ENCODE results near the gene TRABD2B.

Gene TRABD2B

GRCh38 chr1:47742890-47743760 lies 254.1 kb downstream of the TRABD2B start:
- in situ Hi-C loops (cut with MboI; ENCODE audit: low sequenced_read_pairs): no loop called here

- in situ Hi-C loops (cut with MboI; ENCODE audit: low sequenced_read_pairs): no loop called here
Observed at GRCh38 chr1:47738560-47739182, 258.5 kb downstream of the TRABD2B start.

DNA sequence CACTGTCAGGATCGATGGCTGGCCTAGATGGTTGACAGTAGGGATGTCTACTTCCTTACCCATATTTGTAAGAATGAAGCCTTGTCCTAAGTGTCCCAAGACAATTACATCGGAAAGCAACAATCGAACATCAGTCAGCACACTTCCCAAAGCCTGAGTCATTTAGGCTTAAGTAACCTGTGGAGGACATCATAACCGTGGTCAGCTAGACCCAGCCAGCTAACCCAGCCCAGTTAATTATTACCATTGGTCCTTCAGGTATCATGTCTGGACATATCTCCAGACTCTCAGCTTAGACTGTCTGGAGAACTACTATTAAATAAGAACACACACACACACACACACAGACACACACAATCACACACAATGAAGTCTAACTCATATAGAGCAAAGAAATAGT lies 264.7 kb downstream of the TRABD2B start:
- in situ Hi-C loops (cut with MboI; ENCODE audit: low sequenced_read_pairs): no loop called here

DNA sequence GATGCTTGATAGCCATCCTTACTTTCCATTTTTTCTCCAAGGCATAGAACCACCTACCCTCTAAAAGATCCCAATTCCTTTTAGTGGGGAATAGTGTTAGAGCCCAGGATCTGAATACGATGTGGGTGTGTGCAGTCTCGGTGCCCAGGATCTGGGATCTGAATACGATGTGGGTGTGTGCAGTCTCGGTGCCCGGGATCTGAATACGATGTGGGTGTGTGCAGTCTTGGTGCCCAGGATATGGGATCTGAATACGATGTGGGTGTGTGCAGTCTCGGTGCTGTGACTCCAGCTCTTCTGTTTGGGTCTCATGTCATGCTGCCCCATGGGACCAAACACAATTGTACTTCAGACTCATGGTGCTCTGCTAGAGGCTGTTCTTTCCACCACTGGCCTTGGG lies 265.5 kb downstream of the TRABD2B start:
- in situ Hi-C loops (cut with MboI; ENCODE audit: low sequenced_read_pairs): no loop called here

GRCh38 chr1:47729685-47730084 lies 267.5 kb downstream of the TRABD2B start:
- in situ Hi-C loops (cut with MboI; ENCODE audit: low sequenced_read_pairs): no loop called here

DNA sequence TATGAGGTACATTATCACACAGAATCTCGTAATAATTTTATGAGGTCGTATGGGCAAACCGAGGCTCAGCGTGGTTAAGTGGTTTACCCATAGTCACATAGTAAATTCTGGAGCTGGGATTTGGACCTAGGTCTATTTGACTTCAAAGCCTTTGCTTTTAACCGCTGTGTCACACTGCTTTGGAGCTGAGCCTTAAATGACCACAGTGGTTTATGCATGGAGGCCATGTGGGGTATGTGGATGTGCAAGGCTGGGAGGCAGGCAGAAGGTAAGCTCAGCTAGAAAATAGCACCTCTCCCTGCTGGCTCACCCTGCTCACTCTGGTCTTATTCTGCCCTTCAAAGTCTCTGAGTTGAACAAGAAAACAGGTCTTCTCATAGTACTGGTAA lies 269.5 kb downstream of the TRABD2B start:
- in situ Hi-C loops (cut with MboI; ENCODE audit: low sequenced_read_pairs): no loop called here

- in situ Hi-C loops (cut with MboI; ENCODE audit: low sequenced_read_pairs): no loop called here
Observed at GRCh38 chr1:47727051-47727696, 270.0 kb downstream of the TRABD2B start.

DNA sequence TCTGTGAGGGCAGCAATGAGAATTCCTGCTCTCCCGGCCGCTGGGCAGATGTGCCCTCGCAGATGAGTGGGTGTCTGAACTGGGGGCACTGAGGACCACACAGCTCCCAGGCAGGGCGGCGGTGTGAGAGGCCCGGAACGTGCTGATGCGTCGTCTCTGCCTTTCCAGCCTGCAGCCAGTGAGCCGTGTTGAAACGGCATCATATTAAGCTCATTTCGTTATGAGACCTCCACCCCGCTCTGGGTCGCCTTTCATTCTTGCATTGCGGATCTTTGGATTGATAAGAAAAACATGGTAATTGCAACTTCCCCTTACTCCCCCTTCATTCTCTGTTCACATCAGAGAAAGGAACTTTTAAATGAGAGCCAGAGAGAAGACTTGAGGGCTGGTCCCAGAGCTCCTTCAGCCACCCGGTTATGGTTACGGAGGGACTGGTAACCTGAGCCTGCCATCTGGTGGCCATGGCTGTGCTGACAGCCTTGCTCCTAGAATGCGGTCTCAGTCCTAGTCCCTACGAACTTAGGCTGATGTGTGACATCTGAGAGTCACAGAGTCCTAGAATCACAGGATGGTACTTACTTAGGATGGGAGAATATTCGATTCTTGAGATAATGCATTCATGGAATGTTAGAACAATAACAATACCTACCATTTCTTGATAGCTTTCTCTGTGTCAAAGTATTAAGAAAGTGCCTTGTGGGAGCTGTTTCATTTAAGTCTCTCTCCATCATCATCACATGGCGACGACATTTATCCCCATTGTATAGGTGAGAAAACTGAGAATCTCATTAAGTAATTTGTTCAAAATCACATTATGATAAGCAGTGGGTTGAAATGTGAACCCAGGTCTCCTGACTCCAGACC lies 271.0 kb downstream of the TRABD2B start:
- in situ Hi-C loops (cut with MboI; ENCODE audit: low sequenced_read_pairs): no loop called here

DNA sequence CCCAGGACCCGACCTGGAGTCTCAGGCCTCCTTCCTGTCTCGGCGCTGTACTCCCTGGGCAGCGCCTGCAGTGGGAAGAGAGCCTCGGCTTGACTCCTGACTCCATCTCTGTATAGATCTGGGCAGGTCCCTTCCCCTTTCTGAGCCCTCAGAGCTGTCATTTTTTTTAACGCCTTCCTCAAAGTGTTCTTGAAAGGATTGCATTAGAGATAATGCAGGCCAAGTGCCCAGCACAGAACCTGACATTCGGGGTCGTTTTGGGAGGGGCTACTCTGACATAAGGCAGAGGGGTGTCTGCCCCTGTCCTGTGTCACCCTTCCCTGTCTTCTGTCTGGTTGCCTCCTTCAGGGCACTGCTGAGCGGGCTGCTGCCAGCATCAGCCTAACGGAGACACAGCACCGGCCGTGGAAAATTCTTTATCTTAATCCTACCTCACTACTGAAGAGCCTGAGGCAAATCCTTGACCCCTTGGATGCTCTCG lies 271.6 kb downstream of the TRABD2B start:
- in situ Hi-C loops (cut with MboI; ENCODE audit: low sequenced_read_pairs): no loop called here

DNA sequence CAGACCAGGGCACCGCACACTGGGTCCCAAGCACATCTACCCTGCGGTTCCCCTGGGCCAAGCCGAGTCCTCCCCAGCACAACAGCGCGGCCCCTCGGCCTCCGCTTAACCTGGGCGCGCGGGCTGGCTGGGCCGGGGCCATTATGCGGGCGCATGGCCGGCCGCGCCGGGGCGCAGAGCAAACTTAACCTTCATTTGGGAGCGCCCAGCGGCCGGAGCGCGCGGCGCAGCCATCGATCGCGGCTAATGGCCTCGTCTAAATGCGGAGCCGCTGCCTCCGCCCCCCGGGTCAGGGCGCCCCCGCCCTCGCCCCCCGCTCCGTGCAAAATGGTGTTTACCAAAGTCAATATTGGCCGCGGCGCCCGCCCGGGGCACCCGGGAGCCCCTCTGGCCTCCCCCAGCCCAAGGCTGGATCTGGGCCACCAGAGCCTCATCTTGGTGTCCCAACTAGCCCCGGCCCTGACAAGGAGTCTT lies 272.1 kb downstream of the TRABD2B start:
- in situ Hi-C loops (cut with MboI; ENCODE audit: low sequenced_read_pairs): loop anchor here (25.0 kb wide), 2 partner anchors 338 to 538 kb away; partner anchors contain the start of gene PDZK1IP1

GRCh38 chr1:47724432-47724999 lies 272.7 kb downstream of the TRABD2B start:
- in situ Hi-C loops (cut with MboI; ENCODE audit: low sequenced_read_pairs): loop anchor here (25.0 kb wide), 2 partner anchors 337 to 537 kb away; partner anchors contain the start of gene PDZK1IP1

GRCh38 chr1:47722909-47723580 lies 274.1 kb downstream of the TRABD2B start:
- in situ Hi-C loops (cut with MboI; ENCODE audit: low sequenced_read_pairs): loop anchor here (25.0 kb wide), 2 partner anchors 336 to 536 kb away; partner anchors contain the start of gene PDZK1IP1

DNA sequence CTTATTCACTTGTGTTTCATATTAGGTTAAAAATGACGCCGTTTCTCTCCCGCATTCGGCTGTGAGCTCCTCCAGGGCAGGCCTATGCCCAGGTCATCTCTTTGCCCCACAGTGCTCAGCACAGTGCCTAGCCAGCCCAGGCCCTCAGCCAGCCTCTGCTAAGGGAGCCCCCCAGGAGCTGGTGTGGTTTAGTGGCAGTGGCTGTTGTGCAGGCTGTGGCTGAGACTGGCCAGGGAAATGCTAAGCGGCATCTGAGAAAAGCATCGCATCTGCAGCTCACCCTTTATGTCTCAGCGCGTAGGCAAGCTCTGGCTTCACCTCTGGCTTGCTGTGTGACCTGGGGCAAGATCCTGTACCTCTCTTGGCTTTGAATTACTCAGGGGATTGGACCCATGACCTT lies 275.1 kb downstream of the TRABD2B start:
- in situ Hi-C loops (cut with MboI; ENCODE audit: low sequenced_read_pairs): loop anchor here (25.0 kb wide), 2 partner anchors 335 to 535 kb away; partner anchors contain the start of gene PDZK1IP1

DNA sequence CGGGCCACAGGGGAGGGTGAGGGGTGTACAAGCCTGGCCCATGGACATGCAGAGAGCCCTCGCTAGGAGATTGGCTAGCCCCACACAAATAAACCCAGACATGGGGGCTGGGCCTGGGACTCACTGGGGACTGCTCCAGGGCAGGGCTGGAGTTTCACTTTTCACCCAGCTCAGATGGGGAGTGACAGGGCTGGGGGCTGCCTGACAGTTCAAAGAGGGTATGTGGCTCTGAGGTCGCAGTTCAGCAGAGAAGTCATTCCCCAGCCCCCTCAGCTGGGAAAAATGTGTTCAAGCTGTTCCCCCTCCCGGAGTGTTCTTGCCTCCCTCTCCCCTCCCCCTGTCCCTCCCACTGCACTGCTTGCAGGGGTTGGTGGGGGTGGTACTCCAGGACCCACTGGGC lies 277.1 kb downstream of the TRABD2B start:
- in situ Hi-C loops (cut with MboI; ENCODE audit: low sequenced_read_pairs): loop anchor here (25.0 kb wide), 2 partner anchors 333 to 533 kb away; partner anchors contain the start of gene PDZK1IP1

DNA sequence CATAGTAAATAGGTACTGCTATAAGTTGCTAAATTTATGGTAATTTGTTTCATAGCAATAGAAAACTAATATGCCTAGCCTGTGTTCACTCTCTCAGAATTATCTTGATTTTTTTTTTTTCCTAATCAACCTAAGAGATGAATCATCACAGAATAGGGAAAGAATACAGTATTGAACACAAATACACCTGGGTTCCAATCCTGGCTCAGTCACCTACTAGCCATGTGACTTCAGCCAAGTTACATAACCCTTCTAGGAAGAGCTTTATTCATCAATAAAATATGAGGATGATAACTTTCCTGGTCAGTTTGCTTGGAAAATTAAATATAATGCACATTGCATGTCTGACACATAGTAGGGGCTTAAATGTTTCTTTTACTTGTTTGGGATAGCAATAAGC lies 279.8 kb downstream of the TRABD2B start:
- in situ Hi-C loops (cut with MboI; ENCODE audit: low sequenced_read_pairs): loop anchor here (25.0 kb wide), 2 partner anchors 330 to 530 kb away; partner anchors contain the start of gene PDZK1IP1

DNA sequence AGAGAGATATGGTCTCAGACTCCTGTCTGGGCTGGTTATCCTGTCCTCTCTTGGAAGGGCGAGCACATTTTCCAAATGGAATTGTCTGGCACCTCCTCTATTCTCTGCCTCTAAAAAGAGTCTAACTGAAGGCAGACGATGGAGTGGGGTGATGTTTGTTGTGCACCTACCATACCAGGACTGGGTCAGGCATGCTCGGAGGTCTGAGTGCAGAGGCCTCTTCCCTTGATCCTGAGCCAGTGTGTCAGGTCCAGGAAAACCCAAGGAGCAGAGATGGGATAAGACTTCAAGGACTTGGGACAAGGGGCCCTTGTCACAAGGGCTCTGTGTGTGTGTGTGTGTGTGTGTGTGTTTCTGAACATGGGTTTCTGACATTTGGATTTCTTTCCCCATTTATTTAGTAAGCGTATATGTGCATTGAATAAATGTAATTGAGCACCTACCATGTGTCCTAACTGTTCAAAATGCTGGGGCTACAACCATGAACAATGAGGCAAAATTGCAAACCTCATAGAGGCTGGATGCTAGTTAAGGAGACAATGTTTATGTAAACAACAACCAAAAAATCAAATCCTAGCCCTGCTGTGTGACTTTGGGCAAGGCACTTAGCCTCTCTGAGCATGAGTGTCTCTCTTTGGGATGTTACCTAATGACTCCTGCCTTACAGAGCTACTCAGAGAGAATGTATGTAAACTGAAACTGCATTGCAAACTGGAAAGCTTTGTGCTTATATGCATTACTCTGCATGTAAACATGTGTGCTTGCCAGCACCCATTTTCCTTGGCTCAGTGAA lies 283.0 kb downstream of the TRABD2B start:
- in situ Hi-C loops (cut with MboI; ENCODE audit: low sequenced_read_pairs): loop anchor here (25.0 kb wide), 2 partner anchors 327 to 527 kb away; partner anchors contain the start of gene PDZK1IP1

- in situ Hi-C loops (cut with MboI; ENCODE audit: low sequenced_read_pairs): loop anchor here (25.0 kb wide), 2 partner anchors 326 to 526 kb away; partner anchors contain the start of gene PDZK1IP1
Observed at GRCh38 chr1:47713333-47713953, 283.7 kb downstream of the TRABD2B start.
